Ishikawa (cell line): ENCODE results near the gene PCED1A.

Experiments
- CEBPB ChIP-seq: IDR thresholded peaks from 2 replicates; pipeline ENCODE4 v1.6.1; 2012
- CREB1 ChIP-seq: IDR thresholded peaks from 2 replicates; pipeline ENCODE4 v1.6.1; 2012; ENCODE audit warnings: low read depth
- EGR1 ChIP-seq: IDR thresholded peaks from 2 replicates; pipeline ENCODE4 v1.6.1; 2012
- EP300 ChIP-seq: IDR thresholded peaks from 2 replicates; pipeline ENCODE4 v1.6.1; 2012; ENCODE audit warnings: borderline replicate concordance
- FOXM1 ChIP-seq: IDR thresholded peaks from 2 replicates; pipeline ENCODE4 v1.6.1; 2012; ENCODE audit warnings: low read depth, borderline replicate concordance
- MAX ChIP-seq: IDR thresholded peaks from 2 replicates; pipeline ENCODE4 v1.6.1; 2012
- NFIC ChIP-seq: IDR thresholded peaks from 2 replicates; pipeline ENCODE4 v1.6.1; 2012
- RAD21 ChIP-seq: IDR thresholded peaks from 2 replicates; pipeline ENCODE4 v1.6.1; 2012; ENCODE audit warnings: low read depth
- REST ChIP-seq: IDR thresholded peaks from 2 replicates; pipeline ENCODE4 v1.6.1; 2012; ENCODE audit warnings: low read depth, mild to moderate bottlenecking
- TAF1 ChIP-seq: IDR thresholded peaks from 2 replicates; pipeline ENCODE4 v1.6.1; 2012; ENCODE audit warnings: low read depth, mild to moderate bottlenecking
- TCF12 ChIP-seq: IDR thresholded peaks from 2 replicates; pipeline ENCODE4 v1.6.1; 2012; ENCODE audit warnings: low read depth
- TEAD4 ChIP-seq: IDR thresholded peaks from 2 replicates; pipeline ENCODE4 v1.6.1; 2012
- USF1 ChIP-seq: IDR thresholded peaks from 2 replicates; pipeline ENCODE4 v1.6.1; 2012
- YY1 ChIP-seq: IDR thresholded peaks from 2 replicates; pipeline ENCODE4 v1.6.1; 2012; ENCODE audit warnings: low read depth
- ZBTB7A ChIP-seq: IDR thresholded peaks from 2 replicates; pipeline ENCODE4 v1.6.1; 2012; ENCODE audit warnings: low read depth

Gene PCED1A

GRCh38 chr20:2887715-2888114 is 47.3 kb upstream of the PCED1A start:
- no peak for TF ChIP-seq CREB1
- no peak for TF ChIP-seq USF1
- TF ChIP-seq TAF1, result no peak
- no peak for TF ChIP-seq FOXM1
- TF ChIP-seq NFIC, result no peak
- TF ChIP-seq EGR1, result no peak
- TF ChIP-seq YY1, result no peak
- no peak for TF ChIP-seq REST
- no peak for TF ChIP-seq EP300
- no peak for TF ChIP-seq CEBPB
- no peak for TF ChIP-seq TCF12

GRCh38 chr20:2883726-2884637 is 43.5 kb upstream of the PCED1A start:
- TF ChIP-seq FOXM1, result no peak

GRCh38 chr20:2880650-2881049 is 40.2 kb upstream of the PCED1A start:
- TF ChIP-seq CEBPB, result no peak
- no peak for TF ChIP-seq TCF12
- TF ChIP-seq NFIC, result no peak
- TF ChIP-seq ZBTB7A, result no peak
- TF ChIP-seq YY1, result no peak
- TF ChIP-seq USF1, result no peak
- no peak for TF ChIP-seq MAX
- TF ChIP-seq EP300, result no peak
- no peak for TF ChIP-seq TAF1
- no peak for TF ChIP-seq FOXM1
- no peak for TF ChIP-seq CREB1
- no peak for TF ChIP-seq TEAD4
- no peak for TF ChIP-seq EGR1
- no peak for TF ChIP-seq REST
- no peak for TF ChIP-seq RAD21

GRCh38 chr20:2879146-2879545 is 38.7 kb upstream of the PCED1A start:
- TF ChIP-seq USF1 (no peak), REST (no peak), CREB1 (no peak), CEBPB (no peak), EP300 (no peak), RAD21 (no peak), TCF12 (no peak), YY1 (no peak), EGR1 (no peak), TAF1 (no peak), FOXM1 (no peak), TEAD4 (no peak), ZBTB7A (no peak), MAX (no peak), NFIC (no peak)
